Liver (tissue), 9 donors: ENCODE results near the gene IL21R. TPM values are rescaled to one million over a fixed set of nuclear protein-coding genes. Genes with fewer than 3 reads are reported as not detected.

Source experiments
- DNase-seq: peaks from one replicate; pipeline ENCODE4 v3.0.0-alpha.2; 2017; ENCODE audit warnings: low spot score
- H3K27ac ChIP-seq, 2 donors: one replicate each; pipeline ENCODE4 v1.7.0; 2013; ENCODE audit warnings: inconsistent platforms in 2 of 2, low read length in 2 of 2, control low read depth in 1 of 2, low read depth in 1 of 2, mild to moderate bottlenecking in 1 of 2
- H3K27me3 ChIP-seq, 4 donors: one replicate each; pipeline versions ENCODE4 v1.6.1 to v1.7.0; 2013; ENCODE audit warnings: low read length in 3 of 4, inconsistent platforms in 1 of 4, mild to moderate bottlenecking in 1 of 4, moderate library complexity in 1 of 4; ENCODE audit not compliant: control insufficient read depth in 4 of 4, insufficient read depth in 4 of 4
- H3K36me3 ChIP-seq, 4 donors: one replicate each; pipeline versions ENCODE4 v1.6.1 to v1.7.0; 2013; ENCODE audit warnings: low read length in 3 of 4, mild to moderate bottlenecking in 3 of 4, low read depth in 1 of 4, moderate library complexity in 1 of 4; ENCODE audit not compliant: control insufficient read depth in 4 of 4, insufficient read depth in 3 of 4
- H3K4me1 ChIP-seq, 4 donors: one replicate each; pipeline versions ENCODE4 v1.6.1 to v1.7.0; 2013; ENCODE audit warnings: low read length in 3 of 4, mild to moderate bottlenecking in 3 of 4, moderate library complexity in 1 of 4; ENCODE audit not compliant: control insufficient read depth in 4 of 4, insufficient read depth in 4 of 4
- H3K4me3 ChIP-seq, 3 donors: one replicate each; pipeline versions ENCODE4 v1.6.1 to v1.7.0; 2013; ENCODE audit warnings: low read length in 3 of 3, control low read depth in 1 of 3, low read depth in 1 of 3, mild to moderate bottlenecking in 1 of 3
- H3K9ac ChIP-seq, 2 donors: one replicate each; pipeline ENCODE4 v1.7.0; 2013; ENCODE audit warnings: low read length in 2 of 2, mild to moderate bottlenecking in 2 of 2, moderate library complexity in 2 of 2, control low read depth in 1 of 2, low read depth in 1 of 2
- H3K9me3 ChIP-seq, 4 donors: one replicate each; pipeline versions ENCODE4 v1.6.1 to v1.7.0; 2013; ENCODE audit warnings: low read length in 3 of 4; ENCODE audit not compliant: control insufficient read depth in 4 of 4
- ATF3 ChIP-seq: IDR thresholded peaks from 2 replicates; pipeline ENCODE4 v1.6.1; 2016; ENCODE audit warnings: antibody characterized with exemption
- EGR1 ChIP-seq, 2 donors: IDR thresholded peaks; 2 replicates each; pipeline ENCODE4 v1.6.1; 2016 to 2018; ENCODE audit warnings: antibody characterized with exemption in 2 of 2, low read depth in 2 of 2
- FOXA1 ChIP-seq: IDR thresholded peaks from 2 replicates; pipeline ENCODE4 v1.6.1; 2016; ENCODE audit warnings: antibody characterized with exemption
- FOXA2 ChIP-seq: IDR thresholded peaks from 2 replicates; pipeline ENCODE4 v1.6.1; 2016; ENCODE audit warnings: antibody characterized with exemption
- GABPA ChIP-seq, 2 donors: IDR thresholded peaks in 1 of 2; conservative IDR thresholded peaks in 1 of 2; 2 replicates each; pipeline ENCODE4 v1.6.1; 2016; ENCODE audit warnings: antibody characterized with exemption in 2 of 2, mild to moderate bottlenecking in 1 of 2, moderate library complexity in 1 of 2
- HNF4A ChIP-seq, 2 donors: conservative IDR thresholded peaks; 2 replicates each; pipeline ENCODE4 v1.6.1; 2016; ENCODE audit warnings: antibody characterized with exemption in 2 of 2, mild to moderate bottlenecking in 2 of 2
- HNF4G ChIP-seq: IDR thresholded peaks from 2 replicates; pipeline ENCODE4 v1.6.1; 2016; ENCODE audit warnings: antibody characterized with exemption
- JUND ChIP-seq, 2 donors: IDR thresholded peaks; 2 replicates each; pipeline ENCODE4 v1.6.1; 2016; ENCODE audit warnings: antibody characterized with exemption in 2 of 2
- MAX ChIP-seq: IDR thresholded peaks from 2 replicates; pipeline ENCODE4 v1.6.1; 2016; ENCODE audit warnings: antibody characterized with exemption
- NR2F2 ChIP-seq: IDR thresholded peaks from 2 replicates; pipeline ENCODE4 v1.6.1; 2016; ENCODE audit warnings: antibody characterized with exemption
- RAD21 ChIP-seq, 2 donors: IDR thresholded peaks; 2 replicates each; pipeline ENCODE4 v1.6.1; 2016; ENCODE audit warnings: antibody characterized with exemption in 2 of 2, mild to moderate bottlenecking in 2 of 2
- RXRA ChIP-seq, 2 donors: IDR thresholded peaks; 2 replicates each; pipeline ENCODE4 v1.6.1; 2017 to 2018; ENCODE audit warnings: antibody characterized with exemption in 2 of 2, mild to moderate bottlenecking in 1 of 2
- SP1 ChIP-seq: IDR thresholded peaks from 2 replicates; pipeline ENCODE4 v1.6.1; 2018; ENCODE audit warnings: antibody characterized with exemption, mild to moderate bottlenecking
- TAF1 ChIP-seq: conservative IDR thresholded peaks from 2 replicates; pipeline ENCODE4 v1.6.1; 2016; ENCODE audit warnings: antibody characterized with exemption, mild to moderate bottlenecking
- YY1 ChIP-seq: IDR thresholded peaks from 2 replicates; pipeline ENCODE4 v1.6.1; 2016; ENCODE audit warnings: antibody characterized with exemption, mild to moderate bottlenecking
- ZBTB33 ChIP-seq: IDR thresholded peaks from 2 replicates; pipeline ENCODE4 v1.6.1; 2016; ENCODE audit warnings: antibody characterized with exemption
- WGBS: extraction: QIAGEN DNeasy Blood & Tissue Kit; methylation state at CpG from one replicate; pipeline ENCODE4 v1.1.7; 2013; 5-methylcytosine and 5-hydroxymethylcytosine counted together
- polyA plus RNA-seq, 2 donors: library from polyadenylated mRNA; stranded (reverse) in 1 of 2; unstranded in 1 of 2; fragments of 200-250 nt in 1 of 2; fragments of >200 nt in 1 of 2; fragmentation: Nextera tagmentation in 1 of 2; extraction: Ambion mirVana in 1 of 2; gene quantifications; one replicate each; pipeline versions ENCODE4 v1.2.1 to v1.2.3, GENCODE V29; 2013 to 2015
- total RNA-seq, 2 donors: library from RNA; depleted of rRNA; stranded (reverse); fragments of >200 nt; gene quantifications; one replicate each; pipeline ENCODE4 v1.2.3, GENCODE V29; 2014
- TF ChIP-seq, protein P1 (sequence below): fragments of 150-350 bp; IDR thresholded peaks from 2 replicates; pipeline ENCODE4 v1.5.1; 2017; ENCODE audit warnings: improper control_type of control experiment, low read depth, low read length; ENCODE audit not compliant: missing input control
- donor health status: healthy.
- donor health status: healthy.
- donor health status: healthy.
- donor health status: healthy.
- donor health status: healthy.

Gene IL21R
- total and polyA plus RNA-seq, 4 donors = 0.19 to 0.84 (median 0.39) TPM

DNA sequence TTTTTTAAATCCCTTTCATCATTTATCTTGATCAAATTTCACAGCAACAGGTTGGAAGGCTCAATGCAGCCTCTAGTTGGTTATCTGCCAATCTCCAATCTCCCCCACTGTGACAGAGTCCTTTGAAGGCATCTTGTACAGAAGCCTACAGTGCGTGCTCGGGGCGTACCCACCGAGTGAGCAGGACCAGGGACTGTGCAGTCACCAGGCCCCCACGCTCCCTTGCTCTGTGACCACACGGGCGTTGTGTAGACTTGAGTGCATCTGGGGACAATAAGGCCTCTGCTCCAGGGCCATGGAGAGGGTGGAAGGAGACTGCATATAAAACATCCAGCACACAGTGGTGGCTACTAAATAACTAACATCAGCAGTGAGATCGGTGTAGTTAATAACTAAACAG lies 84.4 kb downstream of the IL21R start:
- no peaks in the 10 kb centered on the region for H3K27me3 ChIP-seq
- H3K27ac ChIP-seq = no peak overlapping the region
- no peak for DNase-seq
- H3K4me1 ChIP-seq = no peaks in the 10 kb centered on the region
- H3K4me3 ChIP-seq = no peak overlapping the region
- no peaks in the 10 kb centered on the region for H3K9me3 ChIP-seq
- H3K9ac ChIP-seq = no peak overlapping the region
- H3K36me3 ChIP-seq = peaks cover 28 to 97% (median 73%) of the 10 kb centered on the region in 4 donors
- no peak for TF ChIP-seq NR2F2
- WGBS = 94% methylated on average over 8 of the region's 8 CpGs

GRCh38 chr16:27486760-27487159 lies 84.8 kb downstream of the IL21R start:
- TF ChIP-seq TAF1 (no peak), FOXA2 (no peak), GABPA (IDR thresholded peaks at IDR 0.05 in 1 of 2, conservative IDR thresholded peaks at IDR 0.05 in 1 of 2) (no peak), HNF4A (conservative IDR thresholded peaks at IDR 0.05) (no peak), MAX (no peak), JUND (IDR thresholded peaks at IDR 0.05) (no peak), RXRA (IDR thresholded peaks at IDR 0.05) (no peak), RAD21 (IDR thresholded peaks at IDR 0.05) (no peak), ATF3 (no peak), EGR1 (IDR thresholded peaks at IDR 0.05; ENCODE audit: low read depth in 2 of 2) (no peak), NR2F2 (no peak), ZBTB33 (no peak), SP1 (no peak), FOXA1 (no peak), HNF4G (no peak)
- TF ChIP-seq, protein P1, sequence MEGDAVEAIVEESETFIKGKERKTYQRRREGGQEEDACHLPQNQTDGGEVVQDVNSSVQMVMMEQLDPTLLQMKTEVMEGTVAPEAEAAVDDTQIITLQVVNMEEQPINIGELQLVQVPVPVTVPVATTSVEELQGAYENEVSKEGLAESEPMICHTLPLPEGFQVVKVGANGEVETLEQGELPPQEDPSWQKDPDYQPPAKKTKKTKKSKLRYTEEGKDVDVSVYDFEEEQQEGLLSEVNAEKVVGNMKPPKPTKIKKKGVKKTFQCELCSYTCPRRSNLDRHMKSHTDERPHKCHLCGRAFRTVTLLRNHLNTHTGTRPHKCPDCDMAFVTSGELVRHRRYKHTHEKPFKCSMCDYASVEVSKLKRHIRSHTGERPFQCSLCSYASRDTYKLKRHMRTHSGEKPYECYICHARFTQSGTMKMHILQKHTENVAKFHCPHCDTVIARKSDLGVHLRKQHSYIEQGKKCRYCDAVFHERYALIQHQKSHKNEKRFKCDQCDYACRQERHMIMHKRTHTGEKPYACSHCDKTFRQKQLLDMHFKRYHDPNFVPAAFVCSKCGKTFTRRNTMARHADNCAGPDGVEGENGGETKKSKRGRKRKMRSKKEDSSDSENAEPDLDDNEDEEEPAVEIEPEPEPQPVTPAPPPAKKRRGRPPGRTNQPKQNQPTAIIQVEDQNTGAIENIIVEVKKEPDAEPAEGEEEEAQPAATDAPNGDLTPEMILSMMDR = no peak
- no peak overlapping the region for H3K9ac ChIP-seq
- H3K27me3 ChIP-seq = no peaks in the 10 kb centered on the region
- DNase-seq = no peak
- no peaks in the 10 kb centered on the region for H3K9me3 ChIP-seq
- no peak overlapping the region for H3K27ac ChIP-seq
- no peaks in the 10 kb centered on the region for H3K4me1 ChIP-seq
- 97% methylated on average over 3 of the region's 3 CpGs for WGBS
- no peak overlapping the region for H3K4me3 ChIP-seq
- peaks cover 28 to 97% (median 73%) of the 10 kb centered on the region in 4 donors for H3K36me3 ChIP-seq

GRCh38 chr16:27489421-27489820 lies 87.4 kb downstream of the IL21R start:
- WGBS = 95% methylated on average over 21 of the region's 21 CpGs
- no peak overlapping the region for H3K9ac ChIP-seq
- DNase-seq = no peak
- TF ChIP-seq FOXA1 = no peak
- no peak for TF ChIP-seq SP1
- TF ChIP-seq HNF4A (conservative IDR thresholded peaks at IDR 0.05) = no peak
- TF ChIP-seq ATF3 = no peak
- no peak for TF ChIP-seq GABPA (IDR thresholded peaks at IDR 0.05 in 1 of 2, conservative IDR thresholded peaks at IDR 0.05 in 1 of 2)
- no peak for TF ChIP-seq YY1
- no peak for TF ChIP-seq MAX
- TF ChIP-seq, protein P1 = no peak
- TF ChIP-seq FOXA2 = no peak

More at GRCh38 chr16:27489421-27489820, 87.4 kb downstream of the IL21R start:
- H3K36me3 ChIP-seq = peaks cover 27 to 94% (median 66%) of the 10 kb centered on the region in 4 donors
- H3K9me3 ChIP-seq = no peaks in the 10 kb centered on the region
- H3K27ac ChIP-seq = no peak overlapping the region
- H3K4me3 ChIP-seq = no peak overlapping the region
- H3K27me3 ChIP-seq = no peaks in the 10 kb centered on the region
- H3K4me1 ChIP-seq = no peaks in the 10 kb centered on the region
